ENCODE data around the gene TLX1.

GRCh38 chr10:101145750-101146391, 14.8 kb downstream of the TLX1 start:
- TF ChIP-seq, protein P1, sequence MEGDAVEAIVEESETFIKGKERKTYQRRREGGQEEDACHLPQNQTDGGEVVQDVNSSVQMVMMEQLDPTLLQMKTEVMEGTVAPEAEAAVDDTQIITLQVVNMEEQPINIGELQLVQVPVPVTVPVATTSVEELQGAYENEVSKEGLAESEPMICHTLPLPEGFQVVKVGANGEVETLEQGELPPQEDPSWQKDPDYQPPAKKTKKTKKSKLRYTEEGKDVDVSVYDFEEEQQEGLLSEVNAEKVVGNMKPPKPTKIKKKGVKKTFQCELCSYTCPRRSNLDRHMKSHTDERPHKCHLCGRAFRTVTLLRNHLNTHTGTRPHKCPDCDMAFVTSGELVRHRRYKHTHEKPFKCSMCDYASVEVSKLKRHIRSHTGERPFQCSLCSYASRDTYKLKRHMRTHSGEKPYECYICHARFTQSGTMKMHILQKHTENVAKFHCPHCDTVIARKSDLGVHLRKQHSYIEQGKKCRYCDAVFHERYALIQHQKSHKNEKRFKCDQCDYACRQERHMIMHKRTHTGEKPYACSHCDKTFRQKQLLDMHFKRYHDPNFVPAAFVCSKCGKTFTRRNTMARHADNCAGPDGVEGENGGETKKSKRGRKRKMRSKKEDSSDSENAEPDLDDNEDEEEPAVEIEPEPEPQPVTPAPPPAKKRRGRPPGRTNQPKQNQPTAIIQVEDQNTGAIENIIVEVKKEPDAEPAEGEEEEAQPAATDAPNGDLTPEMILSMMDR (IDR thresholded peaks at IDR 0.05; ENCODE audit: low read depth, low read length, poor library complexity, severe bottlenecking), result no peak
- no peak for TF ChIP-seq EZH2phosphoT487 (IDR thresholded peaks at IDR 0.05; ENCODE audit: borderline replicate concordance, low read length)
